HG03354 (cell line): ENCODE measurements around the gene WNT8A.
"Not testable (repeated sequence)": the region's sequence is repeated elsewhere in the genome, so short reads cannot be mapped to it uniquely, and the experiment has no call there.

ENCODE experiments used
- ATAC-seq: cut with Tn5 transposase; IDR thresholded peaks from one replicate; pipeline ENCODE4 v1.9.1; 2021; ENCODE audit warnings: mild to moderate bottlenecking; ENCODE audit not compliant: unreplicated experiment, poor library complexity, severe bottlenecking

The WNT8A gene, protein sequence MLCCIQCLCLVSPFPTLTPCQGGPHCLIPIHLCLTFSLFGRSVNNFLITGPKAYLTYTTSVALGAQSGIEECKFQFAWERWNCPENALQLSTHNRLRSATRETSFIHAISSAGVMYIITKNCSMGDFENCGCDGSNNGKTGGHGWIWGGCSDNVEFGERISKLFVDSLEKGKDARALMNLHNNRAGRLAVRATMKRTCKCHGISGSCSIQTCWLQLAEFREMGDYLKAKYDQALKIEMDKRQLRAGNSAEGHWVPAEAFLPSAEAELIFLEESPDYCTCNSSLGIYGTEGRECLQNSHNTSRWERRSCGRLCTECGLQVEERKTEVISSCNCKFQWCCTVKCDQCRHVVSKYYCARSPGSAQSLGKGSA

DNA sequence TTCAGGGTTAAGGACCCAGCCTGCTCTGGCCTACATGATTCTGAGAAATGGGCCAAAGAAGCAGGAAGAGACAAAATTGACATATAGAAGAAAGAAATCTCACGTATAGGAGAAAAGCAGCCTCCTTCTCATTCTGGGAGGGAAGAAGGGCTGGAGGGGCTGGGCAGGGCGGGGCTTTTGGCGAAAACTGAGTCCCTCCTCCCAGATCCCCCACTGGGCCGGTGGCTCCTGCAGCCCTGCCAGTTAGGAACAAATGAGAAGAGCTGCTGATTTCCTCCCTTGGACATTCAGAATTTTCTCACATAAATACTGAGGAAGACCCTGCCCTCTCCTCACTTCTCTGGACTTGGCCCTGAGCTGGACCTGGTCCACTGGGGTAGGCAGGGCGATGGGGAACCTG, at the start of gene WNT8A:
TSS of gene WNT8A (plus strand) at position 332 of the 400 bp plus-strand sequence. CDS start 95 bp downstream, outside the sequence.
- no peak for ATAC-seq

DNA sequence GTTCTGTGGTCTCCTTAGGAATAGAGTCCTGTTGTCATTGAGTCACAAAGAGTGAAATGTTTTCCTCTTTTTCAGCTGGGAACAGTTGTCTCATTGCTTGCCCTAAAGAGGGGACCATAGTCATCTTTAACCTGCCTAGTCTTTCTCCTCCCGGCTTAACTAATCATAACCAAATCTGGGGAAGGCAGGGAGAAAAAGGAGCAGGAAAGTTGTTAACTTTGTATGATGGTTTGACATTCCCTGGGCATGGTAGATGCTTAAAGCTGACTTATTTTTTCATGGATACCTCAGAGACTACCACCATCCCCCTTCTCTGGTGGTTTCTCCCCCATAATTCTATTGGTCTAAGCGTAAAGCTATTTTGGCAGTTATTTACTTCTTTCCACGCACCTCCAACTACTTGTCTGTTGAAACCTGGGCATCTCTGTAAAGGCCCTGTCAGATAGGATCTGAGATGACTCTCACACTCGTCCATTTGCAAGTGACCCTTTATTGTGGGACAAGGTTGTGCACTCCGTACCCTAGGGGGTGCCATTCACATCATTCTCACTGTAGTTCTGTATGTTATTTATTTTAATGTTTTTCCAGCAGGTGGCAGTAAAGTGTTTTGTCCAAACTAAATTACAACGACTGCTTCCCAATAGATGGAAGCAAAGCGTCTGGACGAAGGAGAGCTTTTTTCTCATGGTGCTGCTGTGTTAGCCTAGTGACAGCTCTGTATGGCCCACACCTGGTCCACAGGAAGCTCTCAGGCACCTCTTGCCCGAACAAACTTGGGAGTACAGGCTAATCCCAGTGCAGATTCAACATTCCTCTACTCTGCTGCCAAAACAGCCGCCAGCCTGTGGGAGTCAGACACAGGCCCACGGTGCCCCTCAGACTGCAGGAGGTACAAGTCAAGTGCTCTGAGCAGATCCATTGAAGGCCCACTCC, 48.0 kb upstream of the WNT8A start:
- peak; percentile 51 for ATAC-seq

DNA sequence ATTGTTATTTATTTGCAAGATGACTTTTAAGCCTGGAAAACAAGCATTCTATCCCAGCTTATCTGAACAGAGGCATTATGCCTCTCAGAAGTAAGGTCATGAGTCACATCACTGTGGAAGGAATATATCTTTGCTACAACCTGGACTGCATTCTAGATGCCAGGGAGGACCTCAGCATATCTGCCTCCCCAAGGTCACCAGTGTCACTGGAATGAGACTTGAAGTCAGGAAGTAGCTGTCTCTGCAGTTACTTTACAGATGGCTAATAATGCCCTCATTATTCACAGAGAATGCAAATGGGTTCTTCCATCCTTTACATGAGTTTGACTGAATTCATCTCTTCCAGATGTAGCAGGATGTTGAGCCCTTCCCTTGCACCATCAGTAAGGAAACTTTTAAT, 46.6 kb upstream of the WNT8A start:
- ATAC-seq, result no peak

DNA sequence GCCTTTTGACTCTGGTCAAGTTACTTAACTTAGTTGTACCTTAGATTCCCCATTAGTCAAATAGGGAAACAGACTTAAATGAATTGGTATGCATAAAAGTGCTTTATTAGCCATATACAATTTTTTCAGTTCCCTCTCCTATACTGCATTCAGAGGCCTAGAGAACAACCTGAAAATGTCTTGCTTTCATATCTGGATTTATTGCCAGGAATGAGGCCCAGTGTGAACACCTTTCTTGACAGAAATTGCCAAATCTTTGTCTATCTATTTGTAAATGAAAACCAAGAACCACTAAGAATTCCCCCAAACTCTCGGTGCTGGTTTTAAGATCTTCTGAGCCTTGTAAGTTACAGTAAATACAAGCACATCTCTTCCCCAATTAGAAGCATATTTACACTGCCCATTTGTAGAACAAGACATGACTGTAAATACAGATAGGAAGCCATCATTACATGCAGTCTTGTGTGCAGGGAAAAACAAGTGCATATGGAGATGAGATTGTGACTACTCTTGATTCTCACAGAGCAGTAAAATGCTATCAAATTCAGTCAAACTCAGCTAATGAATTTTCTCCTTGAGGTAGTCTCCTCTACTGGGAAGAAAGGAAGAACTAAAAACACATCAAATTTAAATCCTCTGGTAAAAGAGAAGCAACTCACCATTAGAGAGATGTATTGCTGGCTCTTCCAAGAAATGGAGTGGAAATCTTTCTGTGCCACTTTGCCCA, 45.8 kb upstream of the WNT8A start:
- no peak for ATAC-seq

DNA sequence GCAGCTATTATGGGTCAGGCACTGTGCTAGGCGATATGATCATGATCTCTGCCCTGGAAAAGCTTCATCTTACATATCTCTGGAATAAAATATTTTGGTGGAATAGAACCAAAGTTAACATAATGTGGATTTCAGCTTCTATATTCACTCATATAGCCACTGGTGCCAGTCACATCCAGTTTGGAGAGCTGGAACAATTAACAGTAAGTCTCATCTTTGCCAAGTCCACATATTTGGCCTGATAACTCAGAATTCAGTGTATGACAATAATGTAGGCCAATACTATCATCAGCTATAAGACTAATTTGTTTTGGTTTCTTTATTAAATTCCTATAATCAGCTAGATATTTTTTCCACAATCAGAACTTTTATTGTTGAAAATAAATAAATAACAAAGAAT, 45.0 kb upstream of the WNT8A start:
- ATAC-seq, result no peak

DNA sequence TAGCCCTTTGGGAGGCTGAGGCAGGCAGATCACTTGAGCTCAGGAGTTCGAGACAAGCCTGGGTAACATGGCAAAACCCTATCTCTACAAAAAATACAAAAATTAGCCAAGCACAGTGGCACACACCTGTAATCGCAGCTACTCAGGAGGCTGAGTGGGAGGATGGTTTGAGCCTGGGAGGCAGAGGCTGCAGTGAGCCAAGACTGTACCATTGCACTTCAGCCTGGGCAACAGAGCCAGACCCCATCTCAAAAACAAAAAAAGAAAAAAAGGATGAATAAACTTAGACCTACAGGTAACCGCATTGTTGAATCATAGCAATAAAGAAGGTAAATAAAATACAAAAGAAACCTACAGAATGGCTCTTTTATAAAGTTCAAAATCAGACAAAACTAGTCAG, 38.5 kb upstream of the WNT8A start:
- ATAC-seq, result not testable (repeated sequence)

DNA sequence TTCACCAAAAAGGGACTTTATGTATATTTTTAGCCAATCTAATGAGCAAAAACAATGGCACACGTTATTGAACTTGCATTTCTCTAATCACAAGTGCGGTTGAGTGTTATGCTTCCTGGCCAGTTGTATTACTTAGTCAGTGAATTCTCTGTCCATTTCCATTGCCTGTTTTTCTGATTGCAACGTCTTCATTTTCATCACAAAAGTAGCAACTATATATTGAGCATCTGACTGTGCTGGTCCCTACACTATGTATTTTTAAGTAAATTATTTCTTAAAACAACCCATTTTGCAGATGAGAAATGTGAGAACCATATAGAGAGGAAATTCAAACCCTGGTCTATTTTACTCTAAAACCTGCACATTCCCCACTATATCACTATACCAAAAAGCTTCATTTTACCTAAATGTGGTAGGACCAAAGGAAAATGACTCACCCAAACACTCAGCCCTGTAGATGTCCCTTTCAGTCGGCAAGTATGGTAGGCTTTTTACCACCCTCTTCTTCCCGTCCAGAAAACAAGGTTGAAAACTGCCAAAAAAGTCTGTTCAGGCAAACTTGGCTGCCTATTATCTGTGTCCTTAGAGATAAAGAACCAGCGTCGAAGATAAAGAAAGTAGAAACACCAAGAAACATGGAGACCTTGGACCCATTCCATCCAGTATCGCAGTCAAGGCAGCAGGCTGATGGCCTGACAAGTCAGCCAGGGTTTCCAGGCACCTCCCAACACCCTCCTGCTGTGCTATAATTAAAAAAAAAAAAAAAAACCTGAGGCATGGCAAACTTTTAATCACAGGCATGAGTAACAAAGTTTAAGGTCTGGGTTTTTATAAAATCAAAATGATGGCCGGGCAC, 32.2 kb upstream of the WNT8A start:
- ATAC-seq, result no peak

DNA sequence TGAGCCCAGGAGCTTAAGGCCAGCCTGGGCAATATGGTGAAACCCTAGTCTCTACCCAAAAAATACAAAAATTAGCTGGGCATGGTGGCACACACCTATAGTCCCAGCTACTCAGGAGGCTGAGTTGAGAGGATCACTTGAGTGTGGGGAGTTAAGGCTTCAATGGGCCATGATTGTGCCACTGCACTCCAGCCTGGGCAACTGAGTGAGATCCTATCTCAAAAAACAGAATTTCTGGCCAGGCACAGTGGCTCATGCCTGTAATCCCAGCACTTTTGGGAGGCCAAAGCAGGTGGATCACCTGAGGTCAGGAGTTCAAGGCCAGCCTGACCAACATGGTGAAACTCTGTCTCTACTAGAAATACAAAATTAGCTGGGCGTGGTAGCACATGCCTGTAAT, 31.1 kb upstream of the WNT8A start:
- ATAC-seq, result not testable (repeated sequence)

DNA sequence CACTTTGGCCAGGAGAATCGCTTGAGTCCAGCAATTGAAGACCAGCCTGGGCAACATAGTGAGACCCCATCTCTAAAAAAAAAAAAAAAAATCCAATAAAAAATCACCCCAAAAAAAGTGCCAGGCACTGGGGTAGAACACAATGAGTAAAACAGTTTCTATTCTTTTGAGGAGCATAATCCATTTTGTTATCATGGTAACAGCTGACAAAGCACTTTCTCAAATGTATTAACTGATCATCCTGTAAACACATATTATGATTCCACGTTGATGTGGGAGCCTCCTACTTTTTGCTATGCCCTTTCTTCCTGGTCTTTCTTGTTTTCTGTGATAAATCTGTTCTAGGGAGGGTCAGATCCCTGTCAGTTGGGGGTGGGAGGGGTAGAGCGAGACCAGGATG, 30.3 kb upstream of the WNT8A start:
- ATAC-seq, result no peak

DNA sequence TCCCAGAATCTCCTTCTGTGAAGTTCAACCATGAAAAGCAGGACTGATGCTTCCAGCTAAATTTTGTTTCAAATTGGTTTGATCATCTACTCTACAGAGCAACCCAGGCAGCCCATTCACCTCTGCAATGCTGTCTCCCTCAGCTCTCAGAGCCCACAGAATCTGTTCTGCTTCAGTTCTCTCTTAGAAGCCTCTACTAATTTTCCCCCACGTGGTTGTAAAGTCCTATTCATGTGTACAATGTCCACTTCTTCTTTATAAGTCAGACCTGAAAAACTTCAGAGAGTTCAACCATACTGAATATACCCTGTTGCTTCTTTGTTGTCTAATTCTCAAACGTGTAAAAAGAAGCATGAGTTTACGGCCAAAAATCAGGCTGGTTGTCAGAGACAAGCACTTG, 29.6 kb upstream of the WNT8A start:
- ATAC-seq, result no peak

DNA sequence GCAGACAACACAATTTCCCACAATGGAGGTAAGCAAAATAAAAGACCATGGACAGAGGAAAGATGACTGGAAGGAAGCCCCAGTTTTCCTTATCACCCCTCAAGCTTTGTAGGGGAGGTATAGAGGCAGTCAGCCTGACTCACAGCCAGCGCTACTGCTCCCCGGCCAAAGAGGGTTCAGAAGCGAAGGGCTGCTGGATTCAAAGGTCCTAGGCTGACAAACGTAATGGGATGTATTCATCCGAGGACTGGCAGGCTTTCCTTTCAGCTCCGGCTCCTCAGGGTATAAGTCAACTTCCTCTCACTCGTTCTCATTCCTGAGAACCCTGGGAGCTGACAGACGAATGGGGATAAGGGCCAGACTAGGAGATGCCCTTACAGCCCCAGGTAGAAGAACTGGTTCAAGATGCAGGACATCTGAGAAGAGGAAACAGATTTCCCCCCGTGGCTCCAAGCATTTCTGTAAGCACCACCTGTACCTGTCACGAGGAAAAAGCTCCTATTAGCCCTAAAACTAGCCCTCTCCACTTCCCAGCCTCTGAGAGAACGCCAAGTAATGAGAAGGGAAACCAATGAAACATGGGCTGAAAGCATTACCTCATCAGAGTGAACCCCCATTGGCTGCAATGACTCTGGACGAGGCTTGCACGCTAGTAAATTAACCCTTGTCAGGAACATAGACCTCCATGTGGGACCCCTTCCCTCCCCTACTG, 28.8 kb upstream of the WNT8A start:
- ATAC-seq, result no peak

DNA sequence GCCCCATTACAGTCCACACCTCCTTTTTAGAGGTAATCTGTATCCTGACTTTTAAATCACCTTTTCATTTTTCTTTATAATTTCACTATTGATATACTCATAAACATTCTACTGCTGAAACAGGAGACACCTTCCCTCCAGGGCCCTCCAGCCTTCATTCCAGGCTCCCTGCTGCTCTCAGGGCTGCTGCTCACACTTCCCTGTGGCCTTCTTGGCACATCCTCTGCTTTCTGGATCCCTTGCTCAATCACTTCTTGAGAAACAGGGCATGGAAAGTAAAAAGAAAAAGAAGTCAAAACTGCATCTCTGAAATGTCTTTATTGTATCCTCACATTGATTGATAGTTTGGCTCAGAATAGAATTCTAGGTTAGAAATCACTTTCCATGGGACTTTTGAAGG, 19.3 kb upstream of the WNT8A start:
- no peak for ATAC-seq

DNA sequence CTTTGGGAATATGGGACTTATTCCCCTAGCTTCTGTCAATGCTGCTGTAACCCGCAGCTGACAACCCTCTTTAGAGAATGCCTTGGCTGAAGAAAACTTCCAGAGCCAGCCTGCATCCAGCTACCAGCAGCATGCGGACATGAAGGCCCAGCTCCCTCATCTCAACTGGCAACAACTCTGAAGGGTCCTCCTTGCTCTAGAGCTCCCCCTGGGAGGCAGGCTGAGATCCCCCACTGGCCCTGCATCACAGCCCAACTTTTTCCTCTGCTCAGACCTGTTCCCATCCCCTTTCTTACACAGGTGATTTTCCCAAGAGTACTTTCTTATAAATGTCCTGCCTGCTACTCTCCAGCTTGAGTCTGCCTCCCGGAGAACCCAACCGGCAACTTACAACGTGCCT, 18.7 kb upstream of the WNT8A start:
- ATAC-seq, result no peak

DNA sequence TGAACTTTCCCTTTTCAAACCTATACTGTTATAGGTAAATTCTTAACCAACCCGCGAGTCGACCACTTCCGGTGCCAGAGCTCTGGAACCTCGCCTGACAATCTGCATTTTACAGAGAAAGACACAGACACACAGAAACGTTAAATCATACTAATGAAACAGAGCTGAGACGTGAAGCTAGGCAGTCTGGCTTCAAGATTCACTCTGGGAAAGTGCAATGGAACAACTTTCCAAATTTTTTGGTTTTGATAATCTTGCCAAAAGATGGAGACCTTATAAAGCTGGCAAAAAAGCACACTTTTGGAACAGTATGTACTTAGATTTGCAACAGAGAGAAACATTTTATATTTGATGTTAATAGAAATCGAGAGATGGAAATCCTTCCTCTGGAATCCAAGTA, 15.9 kb upstream of the WNT8A start:
- ATAC-seq, result no peak

DNA sequence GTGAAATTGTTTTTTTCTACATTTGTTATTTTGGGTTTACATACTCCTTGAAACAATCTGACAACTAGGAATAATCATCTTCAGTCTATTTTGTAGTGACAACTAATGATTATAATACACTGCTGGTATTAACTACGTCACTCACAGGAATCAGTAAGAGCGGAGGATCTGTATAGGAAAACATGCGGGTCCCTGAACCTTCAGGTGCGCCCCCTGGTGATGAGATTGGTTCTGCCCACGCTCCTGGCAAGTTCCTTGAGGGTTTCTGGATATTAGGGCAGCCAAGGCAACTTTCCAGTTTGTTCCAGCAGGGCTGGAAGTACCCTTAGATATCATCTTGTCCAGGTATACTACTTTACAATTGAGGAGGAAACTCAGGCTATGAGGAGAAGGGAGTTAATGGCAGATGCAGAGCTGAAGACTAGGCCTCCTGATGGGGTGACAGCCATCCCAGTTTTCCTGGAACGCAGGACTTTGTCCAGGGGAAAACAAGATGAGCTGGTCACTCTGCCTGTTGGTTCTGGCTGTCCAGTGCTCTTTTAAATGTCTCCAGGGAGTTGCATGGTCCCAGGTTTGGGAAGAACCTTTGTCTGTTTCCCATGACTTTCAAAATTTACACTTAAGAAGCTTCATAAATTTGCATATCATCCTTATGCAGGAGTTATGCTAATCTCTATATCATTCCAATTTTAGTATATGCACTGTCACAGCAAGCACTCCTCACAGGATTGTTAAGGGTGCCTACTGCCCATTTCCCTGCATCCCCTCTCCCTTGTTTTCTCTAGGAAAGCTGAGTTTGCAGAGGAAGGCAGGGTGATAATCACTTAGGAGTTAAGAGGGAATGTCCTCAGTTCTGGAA, 14.9 kb upstream of the WNT8A start:
- ATAC-seq, result no peak

DNA sequence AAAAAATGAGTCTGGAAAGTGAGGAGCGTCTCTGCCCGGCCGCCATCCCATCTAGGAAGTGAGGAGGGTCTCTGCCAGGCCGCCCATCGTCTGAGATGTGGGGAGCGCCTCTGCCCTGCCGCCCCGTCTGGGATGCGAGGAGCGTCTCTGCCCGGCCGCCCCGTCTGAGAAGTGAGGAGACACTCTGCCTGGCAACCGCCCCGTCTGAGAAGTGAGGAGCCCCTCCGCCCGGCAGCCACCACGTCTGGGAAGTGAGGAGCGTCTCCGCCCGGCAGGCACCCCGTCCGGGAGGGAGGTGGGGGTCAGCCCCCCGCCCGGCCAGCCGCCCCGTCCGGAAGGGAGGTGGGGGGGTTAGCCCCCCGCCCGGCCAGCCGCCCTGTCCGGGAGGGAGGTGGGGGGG, 13.8 kb upstream of the WNT8A start:
- not testable (repeated sequence) for ATAC-seq

DNA sequence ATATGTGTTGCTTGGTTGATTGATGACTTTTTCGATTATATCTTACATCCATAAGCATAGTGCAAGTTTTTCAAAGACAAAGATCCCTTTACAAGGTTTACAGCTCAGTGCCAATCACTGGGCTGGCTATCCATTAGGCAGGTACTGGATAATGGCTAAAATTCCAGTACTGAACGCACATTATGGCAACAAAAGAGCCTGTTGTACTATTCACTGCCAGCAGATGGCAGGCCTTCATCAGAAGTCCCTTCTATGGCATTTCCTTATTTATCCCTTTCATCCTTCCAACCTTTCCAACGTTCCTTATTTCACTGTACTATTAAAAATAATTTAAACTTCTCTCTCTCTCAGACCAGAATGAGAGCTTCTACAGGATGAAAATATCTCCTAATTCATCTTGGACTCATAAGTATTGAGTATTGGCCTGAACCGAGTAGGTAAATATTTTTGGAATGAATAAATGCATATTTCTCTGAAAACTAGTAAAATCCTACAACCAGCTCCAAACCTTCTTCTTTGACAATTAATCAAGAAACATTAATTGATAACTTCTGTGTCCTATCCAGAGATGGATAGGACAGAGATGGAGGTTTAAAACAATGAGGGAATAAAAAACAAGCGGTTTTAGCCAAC, 6.7 kb upstream of the WNT8A start:
- ATAC-seq, result no peak
